GM19023 (cell line): ENCODE results near the gene S100A16.
A peak's percentile ranks its signal among the peaks of the same experiment; 100 is the strongest.

ENCODE experiments used
- ATAC-seq: cut with Tn5 transposase; IDR thresholded peaks from one replicate; pipeline ENCODE4 v1.9.1; 2021; ENCODE audit warnings: mild to moderate bottlenecking, moderate library complexity; ENCODE audit not compliant: unreplicated experiment

Gene S100A16

DNA sequence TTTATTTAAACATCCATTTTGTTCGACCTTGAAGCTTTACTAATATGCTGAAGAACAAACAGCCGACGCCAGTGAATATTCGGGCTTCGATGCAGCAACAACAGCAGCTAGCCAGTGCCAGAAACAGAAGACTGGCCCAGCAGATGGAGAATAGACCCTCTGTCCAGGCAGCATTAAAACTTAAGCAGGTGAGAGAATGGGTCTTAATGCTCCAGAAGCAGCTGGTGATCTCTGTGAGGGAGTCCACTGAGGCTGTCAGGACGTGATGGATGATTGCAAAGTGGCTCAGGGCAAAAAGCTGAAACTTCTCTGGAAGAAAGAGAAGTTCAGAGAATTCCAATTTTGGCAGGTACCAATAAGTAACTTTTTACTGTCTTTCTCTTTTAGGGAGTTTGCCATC is 25.3 kb upstream of the S100A16 start:
- ATAC-seq: no peak

DNA sequence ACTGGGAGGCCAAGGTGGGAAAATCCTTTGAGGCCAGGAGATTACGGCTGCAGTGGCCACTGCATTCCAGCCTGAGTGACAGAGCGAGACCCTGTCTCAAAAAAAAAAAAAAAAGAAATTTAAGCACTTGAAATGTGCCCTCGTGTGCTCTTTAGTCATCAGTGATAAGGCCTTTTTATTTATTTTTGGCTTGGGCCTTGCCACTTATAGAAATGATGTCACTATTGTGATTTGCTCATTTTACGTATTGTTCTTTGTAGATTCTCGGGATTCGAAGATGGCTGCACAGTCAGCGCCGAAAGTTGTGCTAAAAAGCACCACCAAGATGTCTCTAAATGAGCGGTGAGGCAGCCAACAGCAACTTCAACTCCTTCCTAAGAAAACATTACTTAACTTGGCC is 23.4 kb upstream of the S100A16 start:
- ATAC-seq: no peak

DNA sequence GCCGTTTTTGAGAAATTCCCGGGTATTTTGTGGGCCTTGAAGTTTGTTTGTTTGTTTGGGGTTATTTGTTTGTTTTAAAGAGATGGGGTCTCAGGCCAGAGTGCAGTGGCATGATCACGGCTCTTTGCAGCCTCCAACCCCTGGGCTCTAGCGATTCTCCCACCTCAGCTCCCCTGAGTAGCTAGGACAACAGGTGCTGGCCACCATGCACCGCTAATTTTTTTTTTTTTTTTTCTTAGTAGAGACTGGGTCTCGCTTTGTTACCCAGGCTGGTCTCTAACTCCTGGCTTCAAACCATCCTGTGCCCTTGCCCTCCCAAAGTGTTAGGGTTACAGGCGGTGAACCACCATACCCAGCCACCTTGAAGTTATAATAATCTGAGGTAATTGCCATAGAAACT is 22.9 kb upstream of the S100A16 start:
- no peak for ATAC-seq

GRCh38 chr1:153633754-153634665 is 21.1 kb upstream of the S100A16 start, which contains the start of gene CHTOP:
Gene CHTOP (plus strand): TSS chr1:153634066. CDS start chr1:153636589, 2,523 bp downstream.
- peak; percentile 90 for ATAC-seq

GRCh38 chr1:153633161-153633753 is 20.3 kb upstream of the S100A16 start:
- peak; percentile 5 for ATAC-seq

DNA sequence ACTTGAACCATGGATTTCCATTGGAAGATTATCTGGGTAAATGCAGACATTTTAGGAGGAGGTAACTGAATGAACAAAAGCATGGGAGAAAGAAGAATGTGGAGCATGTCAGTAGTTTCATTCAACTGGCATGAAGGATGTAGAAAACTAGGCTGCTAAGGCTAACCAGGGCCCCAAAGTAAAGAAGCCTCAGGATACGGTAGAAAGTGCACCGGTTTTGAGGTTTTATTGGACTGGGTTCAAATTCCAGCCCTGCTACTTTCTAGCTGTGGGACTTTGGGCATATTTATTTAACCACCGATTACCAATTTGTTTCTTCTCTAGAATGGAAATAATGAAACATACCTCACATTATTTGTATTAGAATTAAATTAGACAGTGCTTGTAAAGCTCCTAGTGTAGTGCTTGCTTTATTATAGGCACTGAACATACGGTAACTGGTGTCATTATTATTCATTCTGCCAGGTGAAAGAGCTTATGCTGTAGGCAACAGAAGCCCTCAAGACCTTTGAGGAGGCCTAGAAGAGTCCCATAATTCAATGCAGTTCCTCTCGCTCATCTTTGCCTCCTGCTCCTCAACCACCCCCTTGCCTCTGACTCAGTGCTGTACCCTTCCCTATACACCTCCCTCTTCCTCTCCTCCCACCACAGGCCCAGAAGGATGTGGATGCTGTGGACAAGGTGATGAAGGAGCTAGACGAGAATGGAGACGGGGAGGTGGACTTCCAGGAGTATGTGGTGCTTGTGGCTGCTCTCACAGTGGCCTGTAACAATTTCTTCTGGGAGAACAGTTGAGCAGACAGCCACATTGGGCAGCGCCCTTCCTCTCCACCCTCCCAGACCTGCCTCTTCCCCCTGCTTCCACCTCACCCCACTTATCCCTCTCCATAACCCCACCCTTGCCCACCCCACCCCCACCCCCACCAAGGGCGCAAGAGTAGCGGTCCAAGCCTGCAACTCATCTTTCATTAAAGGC is 18.4 kb upstream of the S100A16 start:
- no peak for ATAC-seq

GRCh38 chr1:153630384-153630783 is 17.4 kb upstream of the S100A16 start:
- no peak for ATAC-seq

DNA sequence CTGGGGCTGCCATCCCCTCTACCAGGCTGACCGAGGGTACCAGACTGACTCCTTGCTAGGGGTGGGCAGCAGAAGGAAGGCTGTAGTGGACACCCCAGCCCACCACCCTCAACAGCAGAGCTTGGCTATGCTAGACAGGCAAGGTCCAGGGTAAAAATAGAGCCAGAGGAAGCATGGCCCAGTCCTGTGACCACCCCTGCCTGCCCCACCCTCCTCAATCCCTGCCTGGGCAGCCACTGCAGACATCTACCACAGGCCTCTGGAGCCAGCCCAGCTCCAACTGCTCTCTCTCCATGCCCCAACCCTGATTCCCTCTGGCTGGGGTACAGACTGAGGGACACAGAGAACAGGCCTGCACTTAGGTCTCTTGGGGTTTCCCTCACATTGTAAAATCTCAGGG is 17.0 kb upstream of the S100A16 start:
- ATAC-seq: no peak

DNA sequence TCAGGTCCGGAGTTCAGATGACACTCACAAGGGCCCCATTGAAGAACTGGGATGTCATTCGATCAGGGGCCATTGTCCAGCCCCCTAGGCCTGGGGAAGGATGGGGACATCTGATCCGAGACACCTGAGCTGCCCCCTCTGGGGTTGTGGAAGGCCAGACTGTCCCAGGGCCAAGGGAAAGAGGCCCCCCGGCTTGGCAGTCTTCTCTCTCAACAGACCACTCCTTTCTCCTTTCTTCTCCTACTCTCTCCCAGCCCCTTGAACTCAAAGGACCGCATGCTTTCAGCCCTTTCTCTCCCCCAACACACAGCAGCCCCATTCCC is 16.4 kb upstream of the S100A16 start:
- no peak for ATAC-seq

DNA sequence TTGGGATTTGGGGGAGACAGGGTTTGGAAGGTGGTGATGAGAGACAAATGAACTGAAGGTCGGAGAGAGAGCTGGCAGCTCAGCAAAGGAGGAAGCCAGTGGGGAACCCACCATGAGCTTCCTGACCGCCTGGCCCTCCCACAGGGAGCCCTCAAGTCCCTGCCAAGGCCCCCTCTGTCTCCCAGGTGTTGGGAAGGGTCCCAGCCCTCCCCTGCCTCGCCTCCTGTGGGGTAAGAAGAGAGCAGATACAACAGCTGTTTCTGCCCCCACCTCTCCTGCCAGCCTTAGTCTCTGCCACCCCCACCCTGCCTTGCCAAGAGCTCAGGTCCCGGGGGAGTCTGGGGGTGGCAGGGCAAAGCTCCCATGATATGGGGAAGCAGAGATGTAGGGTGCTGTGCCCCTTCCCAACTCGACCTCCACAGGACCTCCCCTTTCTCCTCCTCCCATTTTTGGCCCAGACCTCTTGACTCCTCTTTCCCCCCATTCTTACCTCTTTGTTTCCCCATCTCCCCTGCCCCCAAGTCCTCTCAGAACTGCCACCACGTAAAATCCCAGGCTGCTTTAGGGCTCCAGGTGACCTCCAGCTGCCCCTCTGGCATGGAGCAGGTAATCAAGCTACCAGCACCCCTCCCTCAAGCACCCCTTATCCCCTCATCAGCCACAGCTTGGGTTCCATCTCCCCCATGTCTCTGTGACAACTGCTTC is 15.9 kb upstream of the S100A16 start:
- no peak for ATAC-seq

DNA sequence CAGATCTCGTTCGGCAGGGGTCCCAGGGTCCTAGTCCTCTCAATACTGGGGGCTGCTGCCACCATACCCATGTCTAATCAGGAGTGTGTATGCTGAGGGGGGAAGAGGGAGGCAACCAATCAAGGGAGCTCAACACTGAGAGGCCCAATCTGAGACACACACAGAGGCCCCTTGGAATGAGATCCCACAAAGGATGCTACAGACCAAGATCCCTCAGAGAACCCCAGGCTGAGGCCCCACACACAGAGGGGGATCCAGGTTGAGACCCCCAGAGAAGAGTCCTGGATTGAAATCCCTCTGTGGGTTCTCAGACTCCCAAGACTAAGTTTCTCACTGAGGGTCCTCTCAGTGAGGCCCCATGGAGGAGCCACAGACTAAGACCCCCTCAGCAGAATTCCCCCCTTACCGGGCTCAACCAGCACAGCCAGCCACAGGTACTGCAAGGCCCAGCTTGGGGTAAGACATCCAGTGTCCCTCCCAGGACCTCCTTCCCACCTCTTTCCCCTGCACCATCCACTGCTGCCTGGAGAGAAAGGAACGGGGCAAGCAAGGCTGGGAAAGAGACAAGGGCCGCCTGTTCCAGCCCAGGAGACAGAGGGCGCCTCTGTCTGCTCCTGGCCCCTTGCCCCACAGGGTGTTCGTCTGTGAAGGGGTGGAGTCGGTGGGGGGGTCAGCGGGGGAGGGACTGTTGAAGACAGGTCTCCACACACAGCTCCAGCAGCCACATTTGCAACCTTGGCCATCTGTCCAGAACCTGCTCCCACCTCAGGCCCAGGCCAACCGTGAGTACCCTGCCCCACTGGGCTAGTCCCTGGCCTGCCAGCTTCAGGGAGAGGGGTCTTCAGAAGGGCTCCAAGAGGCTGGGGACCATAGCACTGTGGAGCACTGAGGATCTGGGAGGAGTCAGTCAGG is 15.0 kb upstream of the S100A16 start, which contains the start of gene S100A1:
Gene S100A1 (plus strand): TSS at position 720 of the 912 bp plus-strand sequence. CDS start 2,088 bp downstream, outside the sequence.
- ATAC-seq: no peak

DNA sequence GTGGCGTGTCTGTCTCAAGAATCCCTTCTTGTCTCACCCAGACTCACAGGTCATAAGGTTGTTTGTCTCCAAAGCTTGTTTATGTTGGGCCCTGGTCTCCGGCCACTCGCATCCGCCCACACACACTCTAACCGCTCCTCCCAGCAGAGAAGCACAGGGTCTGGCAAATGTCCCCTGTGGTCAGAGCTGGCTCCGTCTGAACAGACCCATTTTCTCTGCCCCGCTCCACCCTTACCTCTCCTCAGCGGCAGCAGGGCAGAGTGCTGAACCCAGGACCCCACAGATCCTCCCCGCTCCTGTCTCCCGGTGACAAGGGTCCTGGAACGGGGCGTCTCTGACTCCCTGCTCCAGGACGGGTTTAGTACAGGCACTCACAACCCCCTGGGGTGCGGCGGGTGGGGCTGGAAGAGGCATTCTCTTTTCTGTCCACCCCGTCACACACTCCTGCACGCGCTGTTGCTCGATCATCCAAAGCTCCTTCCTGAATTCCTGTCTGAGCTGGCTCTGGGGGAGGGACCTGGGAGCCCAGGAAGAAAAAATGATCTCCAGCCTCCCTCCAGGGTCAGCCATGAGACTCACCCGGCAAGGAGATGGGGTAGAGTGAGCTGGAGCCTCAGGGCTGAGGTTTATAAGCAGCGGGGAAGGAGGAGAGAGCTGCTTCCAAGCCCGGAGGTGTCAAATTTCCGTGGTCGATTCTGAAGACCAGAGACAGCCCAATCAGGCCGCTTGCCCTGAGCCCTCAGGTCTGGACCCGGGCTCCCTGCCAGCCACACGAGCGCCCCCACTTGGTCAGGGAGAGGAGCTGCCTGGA is 14.2 kb upstream of the S100A16 start, which contains the start of gene S100A13:
Gene S100A13 (minus strand): TSS at position 602 of the 811 bp plus-strand sequence. CDS start 1,033 bp downstream, outside the sequence.
- no peak for ATAC-seq

DNA sequence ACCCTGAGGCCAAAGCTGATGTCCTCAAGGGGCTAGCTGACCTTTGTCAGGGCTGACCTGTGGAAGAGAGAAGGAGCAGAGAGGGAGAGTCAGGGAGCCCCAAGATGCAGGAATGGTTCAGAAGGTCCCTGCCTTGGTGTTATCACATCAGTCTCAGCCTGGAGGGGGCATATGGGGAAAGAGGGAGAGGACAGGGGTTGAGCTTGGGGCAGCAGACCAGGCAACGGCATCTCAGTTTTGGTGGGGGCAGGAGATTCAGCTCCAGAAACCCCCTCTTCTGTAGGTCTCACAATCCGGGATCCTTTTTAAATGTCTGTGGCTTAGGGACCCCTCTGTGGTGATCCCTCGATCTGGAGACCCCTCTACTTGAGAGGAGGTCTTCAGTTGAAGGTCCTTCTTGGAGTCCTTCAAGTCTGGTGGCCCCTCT is 13.6 kb upstream of the S100A16 start:
- no peak for ATAC-seq

DNA sequence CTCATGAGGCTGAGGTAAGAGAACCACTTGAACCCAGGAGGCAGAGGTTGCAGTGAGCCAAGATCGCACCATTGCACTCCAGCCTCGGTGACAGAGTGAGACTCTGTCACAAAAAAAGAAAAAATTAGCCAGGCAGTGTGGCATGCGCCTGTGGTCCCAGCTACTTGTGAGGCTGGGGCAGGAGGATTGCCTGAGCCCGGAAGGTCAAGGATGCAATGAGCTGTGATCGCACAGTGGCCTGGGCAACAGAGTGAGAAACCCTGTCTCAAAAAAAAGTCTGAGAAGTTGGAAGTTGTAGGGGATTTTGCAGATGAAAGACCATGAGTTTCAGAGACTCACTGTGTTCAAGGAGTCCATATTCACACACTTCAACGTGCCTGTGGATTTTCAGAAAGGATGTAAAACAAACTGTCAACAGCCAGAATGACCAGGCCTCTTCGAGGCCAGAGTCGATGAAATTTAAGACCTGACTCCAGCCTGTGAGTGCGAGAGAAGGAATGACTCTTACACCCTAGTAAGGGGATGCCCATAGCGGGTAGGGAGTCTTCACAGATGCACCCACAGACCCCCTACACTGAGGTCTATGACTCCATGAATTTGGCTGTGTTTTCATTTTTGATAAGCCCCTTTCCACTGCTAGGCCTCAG is 12.2 kb upstream of the S100A16 start:
- no peak for ATAC-seq

DNA sequence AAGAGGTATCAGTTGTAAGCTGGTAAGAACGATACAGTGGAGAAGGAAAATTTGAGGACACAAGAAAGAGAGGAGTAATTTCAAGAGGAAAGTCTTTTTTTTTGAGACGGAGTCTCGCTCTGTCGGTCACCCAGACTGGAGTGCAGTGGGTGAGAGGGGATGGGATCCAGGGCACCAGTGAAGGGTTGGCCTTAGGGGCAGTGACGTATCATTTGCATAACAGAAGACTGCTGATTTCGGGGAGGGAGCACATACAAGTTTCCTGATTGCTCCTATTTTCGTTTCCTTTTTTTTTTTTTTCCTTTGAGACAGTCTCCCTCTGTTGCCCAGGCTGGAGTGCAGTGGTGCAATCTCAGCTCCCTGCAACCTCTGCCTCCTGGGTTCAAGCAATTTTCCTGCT is 10.2 kb upstream of the S100A16 start:
- no peak for ATAC-seq

- no peak for ATAC-seq
Measured at GRCh38 chr1:153619171-153619570, 6.2 kb upstream of the S100A16 start.

GRCh38 chr1:153617663-153618062 is 4.7 kb upstream of the S100A16 start:
- ATAC-seq: peak; percentile 70

GRCh38 chr1:153616917-153617311 is 4.0 kb upstream of the S100A16 start:
- no peak for ATAC-seq
